ENCODE data around the gene GABRG3. TPM values are rescaled to one million over a fixed set of nuclear protein-coding genes. Genes with fewer than 3 reads are reported as not detected.

The GABRG3 gene
- total and polyA plus RNA-seq, 9 of the 15 experiments (the other 6 are each of a cell fraction or from before 2014, with no cell fraction given), result 4.0 to 15.1 (median 11.2) TPM

- Histone ChIP-seq H3K79me2 (ENCODE audit: control insufficient read depth, insufficient read depth, low read length) (peaks cover 39% of the 10 kb centered on the region), H3K9me1 (ENCODE audit: control insufficient read depth, insufficient read depth, low read length) (no peaks in the 10 kb centered on the region), H3K36me3 (ENCODE audit: control insufficient read depth, insufficient read depth, low read length) (no peaks in the 10 kb centered on the region; the same call in 2 of the 3 replicates), H3K4me3 (no peak overlapping the region), H3K27ac (ENCODE audit: extremely low read depth, low read depth, low read length) (no peak overlapping the region; the same call in 2 of the 3 replicates), H3K4me1 (replicated peaks in 1 of 2; ENCODE audit: control insufficient read depth in 2 of 2, insufficient read depth in 2 of 2, low read length in 2 of 2) (peaks cover 0 to 19% of the 10 kb centered on the region in 2 experiments; a peak in 3 of 5 replicates), H4K20me1 (replicated peaks; ENCODE audit: control insufficient read depth, insufficient read depth, low read length) (no peaks in the 10 kb centered on the region), H3K9ac (ENCODE audit: insufficient read depth in 1 of 2, low read depth in 2 of 2, low read length in 2 of 2) (no peak overlapping the region), H2AFZ (ENCODE audit: low read depth, low read length) (no peak overlapping the region), H3K4me2 (ENCODE audit: insufficient read depth, low read length) (no peak overlapping the region), H3K9me3 (replicated peaks; ENCODE audit: control insufficient read depth, insufficient read depth, low read depth, low read length) (peaks cover 5% of the 10 kb centered on the region; the same call in 1 of the 2 replicates), H3K27me3 (ENCODE audit: control insufficient read depth in 2 of 2, insufficient read depth in 2 of 2, low read length in 2 of 2) (no peaks in the 10 kb centered on the region)
- no peak for ATAC-seq
- intact Hi-C loops (cut with micrococcal nuclease) (no loop called here), in situ Hi-C loops (cut with MboI) (no loop called here)
- POLR2A ChIA-PET, result interaction anchor here (2.5 kb wide), 1 partner anchor 10 kb away, joined by 10 read pairs; no protein-coding TSS in a partner anchor
- CTCF ChIA-PET (ENCODE audit: low intra/inter-chr PET ratio), result no interaction called here
- no TSS peak for BruUV-seq (replicated peaks)
- 70% methylated on average over 4 of the region's 4 CpGs for WGBS (ENCODE audit: insufficient coverage, low coverage, missing lambda C conversion rate)
- no peak for TF ChIP-seq NFXL1 (CRISPR knock-in tag; IDR thresholded peaks at IDR 0.05)
- peak; percentile 86 for TF ChIP-seq ZNF280B (CRISPR knock-in tag; IDR thresholded peaks at IDR 0.05)
- TF ChIP-seq CBFA2T2 (conservative IDR thresholded peaks at IDR 0.05), result peak; percentile 22; the same call in 1 of the 2 replicates
- peak in 1 of 2 experiments; percentile 55; a peak in 3 of 4 replicates for TF ChIP-seq TRIM24 (IDR thresholded peaks at IDR 0.05)
- TF ChIP-seq ARID1B (IDR thresholded peaks at IDR 0.05), result peak; percentile 36; the same call in 1 of the 2 replicates
- 0 out of 2 replicates have a peak, but pooled peaks have one; percentile 66 for TF ChIP-seq CBX1 (IDR thresholded peaks at IDR 0.05; ENCODE audit: low read depth)
- no peak for TF ChIP-seq MTA2 (IDR thresholded peaks at IDR 0.05; ENCODE audit: low read depth)
- TF ChIP-seq FOSL1 (tag; conservative IDR thresholded peaks at IDR 0.05), result peak; percentile 76
- peak; percentile 55; the same call in 1 of the 2 replicates for TF ChIP-seq CBFA2T3 (IDR thresholded peaks at IDR 0.05)
- TF ChIP-seq TRIM28 (IDR thresholded peaks at IDR 0.05), result peak; percentile 83; the same call in 1 of the 2 replicates
- no peak for TF ChIP-seq IRF9 (tag; IDR thresholded peaks at IDR 0.05)
- TF ChIP-seq ATF3 (IDR thresholded peaks at IDR 0.05), result 0 out of 2 replicates have a peak, but pooled peaks have one; percentile 14
- no peak for TF ChIP-seq ATF3 (CRISPR knock-in tag; conservative IDR thresholded peaks at IDR 0.05)
- TF ChIP-seq CBX3 (IDR thresholded peaks at IDR 0.05; ENCODE audit: borderline replicate concordance in 1 of 2, low read length in 2 of 2), result peak in 1 of 2 experiments; percentile 62; a peak in 1 of 3 replicates
- TF ChIP-seq ZNF280A (IDR thresholded peaks at IDR 0.05; ENCODE audit: low read depth, partially characterized antibody), result peak; percentile 90
- peak; percentile 54; the same call in 1 of the 2 replicates for TF ChIP-seq CBX5 (IDR thresholded peaks at IDR 0.05; ENCODE audit: borderline replicate concordance, low read depth)
- FAIRE-seq, result no peak
- peak in 1 of 4 experiments; percentile 21 for DNase-seq (ENCODE audit: extremely low read depth in 1 of 4, low spot score in 3 of 4)
Observed at GRCh38 chr15:27176785-27177406, 205.9 kb downstream of the GABRG3 start.

Data from K562 (cell line).